Measurements from ENCODE around the gene CRTAC1.

Gene CRTAC1, protein sequence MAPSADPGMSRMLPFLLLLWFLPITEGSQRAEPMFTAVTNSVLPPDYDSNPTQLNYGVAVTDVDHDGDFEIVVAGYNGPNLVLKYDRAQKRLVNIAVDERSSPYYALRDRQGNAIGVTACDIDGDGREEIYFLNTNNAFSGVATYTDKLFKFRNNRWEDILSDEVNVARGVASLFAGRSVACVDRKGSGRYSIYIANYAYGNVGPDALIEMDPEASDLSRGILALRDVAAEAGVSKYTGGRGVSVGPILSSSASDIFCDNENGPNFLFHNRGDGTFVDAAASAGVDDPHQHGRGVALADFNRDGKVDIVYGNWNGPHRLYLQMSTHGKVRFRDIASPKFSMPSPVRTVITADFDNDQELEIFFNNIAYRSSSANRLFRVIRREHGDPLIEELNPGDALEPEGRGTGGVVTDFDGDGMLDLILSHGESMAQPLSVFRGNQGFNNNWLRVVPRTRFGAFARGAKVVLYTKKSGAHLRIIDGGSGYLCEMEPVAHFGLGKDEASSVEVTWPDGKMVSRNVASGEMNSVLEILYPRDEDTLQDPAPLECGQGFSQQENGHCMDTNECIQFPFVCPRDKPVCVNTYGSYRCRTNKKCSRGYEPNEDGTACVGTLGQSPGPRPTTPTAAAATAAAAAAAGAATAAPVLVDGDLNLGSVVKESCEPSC

DNA sequence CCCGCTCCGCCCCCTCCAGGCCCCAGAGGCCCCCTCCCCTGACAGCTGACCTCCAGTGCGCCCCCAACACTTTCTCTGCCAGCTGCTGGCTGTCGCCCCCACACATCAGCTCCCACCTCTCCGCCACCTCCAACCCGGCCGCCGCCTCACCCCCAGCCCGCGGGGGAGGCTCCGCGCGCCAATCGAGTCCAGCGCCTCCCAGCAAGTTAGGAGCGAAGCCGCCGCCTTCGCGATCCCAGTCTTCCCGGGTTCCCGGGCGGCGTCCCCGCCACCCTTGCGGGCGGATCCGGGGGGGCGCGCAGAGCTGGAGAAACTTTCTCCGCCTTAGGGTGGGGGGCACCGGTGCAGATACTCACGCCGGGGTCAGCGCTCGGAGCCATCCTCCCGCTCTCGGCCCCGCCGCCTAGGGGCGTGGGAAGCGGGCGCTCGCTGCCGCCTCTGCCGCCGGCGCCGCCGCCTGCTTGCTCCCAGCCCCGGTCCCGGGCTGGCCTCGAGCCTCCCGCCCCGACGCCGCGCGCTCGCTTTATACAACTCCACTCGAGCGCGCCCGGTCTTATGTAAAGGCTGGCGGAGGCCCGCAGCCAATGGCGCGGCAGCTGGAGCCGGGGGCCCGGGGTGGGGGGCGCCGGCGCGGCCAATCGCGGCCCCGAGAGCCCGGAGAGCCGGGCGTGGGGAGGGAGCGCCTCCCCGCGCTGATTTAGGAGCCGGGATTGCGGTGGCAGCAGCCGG, at the start of gene CRTAC1:
Gene CRTAC1 (minus strand): TSS at position 529 of the 729 bp plus-strand sequence. CDS start 149 bp downstream, at position 380.
- peak; percentile 12 for DNase-seq (ENCODE audit: low read depth)

DNA sequence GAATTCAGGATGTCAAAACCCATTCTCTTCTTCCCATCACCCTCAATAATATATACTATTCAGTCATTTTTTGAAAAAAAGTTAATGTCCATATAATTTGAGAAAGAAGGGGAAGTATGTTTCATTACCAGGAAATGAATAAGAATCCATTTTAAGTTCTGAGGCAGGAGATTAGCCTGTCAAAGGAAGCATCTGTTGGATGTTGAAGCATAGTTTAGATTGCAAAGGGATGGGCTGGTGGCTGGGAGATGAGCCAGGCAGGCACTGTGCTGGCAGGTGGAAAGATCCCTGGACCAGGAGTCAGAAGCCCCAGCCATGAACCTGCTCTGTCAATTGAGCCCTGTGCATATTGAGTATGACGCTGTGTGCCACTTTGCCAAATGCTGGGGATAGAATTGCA, 48.4 kb upstream of the CRTAC1 start:
- DNase-seq (ENCODE audit: low read depth), result no peak

DNA sequence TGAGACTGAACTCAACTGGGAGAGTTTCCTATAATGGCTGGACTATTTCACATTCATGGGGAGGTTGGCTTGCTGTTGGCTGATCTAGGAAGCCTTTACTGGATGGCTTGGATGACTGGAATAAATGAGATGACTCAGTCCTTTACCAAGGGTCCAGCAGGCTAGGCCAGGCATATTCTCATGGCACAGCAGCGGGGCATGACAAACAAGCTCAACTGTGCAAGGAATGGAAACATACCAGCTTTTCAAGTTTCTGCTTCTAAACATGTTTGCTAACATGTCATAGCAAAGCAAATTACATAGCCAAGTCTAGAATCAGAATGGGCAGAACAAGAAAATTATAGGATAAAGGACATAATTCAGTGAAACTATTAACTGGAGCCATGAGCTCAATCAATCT, 46.8 kb upstream of the CRTAC1 start:
- no peak for DNase-seq (ENCODE audit: low read depth)

DNA sequence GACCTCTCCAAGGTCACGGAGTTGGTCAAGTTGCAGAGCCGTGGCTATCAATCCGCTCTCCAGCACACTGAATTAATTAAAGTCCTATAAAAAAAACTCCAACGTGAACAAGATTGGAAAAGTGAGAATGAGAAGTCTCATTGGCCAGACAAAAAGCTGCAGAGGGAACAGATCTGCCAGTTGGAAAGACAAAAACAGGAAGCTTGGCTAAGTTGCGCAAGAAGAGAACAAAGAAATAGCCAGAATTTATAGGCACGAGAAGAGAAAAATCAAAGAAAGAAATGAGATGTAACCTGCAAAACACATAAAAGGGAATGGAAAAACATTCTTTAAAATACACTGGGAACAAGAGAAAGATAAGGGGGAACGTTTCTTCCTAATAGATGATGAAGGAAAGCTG, 45.7 kb upstream of the CRTAC1 start:
- no peak for DNase-seq (ENCODE audit: low read depth)

DNA sequence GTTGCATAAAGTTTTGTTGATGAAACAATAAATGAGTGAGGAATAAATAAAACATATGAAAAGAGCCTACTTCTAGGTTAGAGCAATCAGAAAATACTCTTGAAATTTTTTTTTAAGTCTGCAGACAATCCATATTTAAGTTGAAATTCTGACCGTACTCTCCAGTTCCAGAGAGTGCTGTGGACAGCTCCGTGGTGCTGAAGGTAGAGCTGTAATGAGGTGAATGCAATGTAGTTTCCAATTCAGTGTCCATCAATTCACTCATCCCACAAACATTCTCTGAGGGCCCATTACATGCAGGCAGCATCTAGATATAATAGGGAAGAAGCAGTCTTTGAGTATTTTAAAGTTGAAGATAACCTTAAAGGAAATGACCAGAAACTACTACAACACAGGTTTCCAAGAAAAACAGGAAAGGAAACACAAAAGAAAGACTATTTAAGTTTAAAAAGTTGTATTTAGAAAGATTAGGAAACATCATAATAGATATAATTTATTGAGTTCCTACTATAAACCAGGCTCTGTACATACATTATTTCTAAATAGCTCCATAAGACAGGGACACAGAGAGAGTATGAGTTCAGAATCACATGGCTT, 44.0 kb upstream of the CRTAC1 start:
- DNase-seq (ENCODE audit: low read depth), result peak; percentile 12

DNA sequence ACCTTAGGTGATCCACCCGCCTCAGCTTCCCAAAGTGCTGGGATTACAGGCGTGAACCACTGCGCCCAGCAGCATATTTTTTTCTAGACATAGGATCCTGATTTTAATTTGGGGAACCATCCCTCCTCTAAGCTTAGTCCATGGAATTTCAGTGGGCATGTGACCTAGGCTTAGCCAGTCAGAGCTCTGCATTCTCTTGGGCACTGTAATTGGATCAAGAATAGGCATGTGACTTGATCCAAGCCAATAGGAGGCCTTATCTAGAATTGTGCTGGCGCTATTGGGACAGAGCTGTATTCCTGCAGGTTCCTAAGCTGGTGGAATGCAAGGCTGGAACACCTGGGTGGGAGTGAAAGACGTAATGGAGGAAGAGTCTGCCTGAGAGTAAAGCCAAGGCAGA, 36.7 kb upstream of the CRTAC1 start:
- no peak for DNase-seq (ENCODE audit: low read depth)

DNA sequence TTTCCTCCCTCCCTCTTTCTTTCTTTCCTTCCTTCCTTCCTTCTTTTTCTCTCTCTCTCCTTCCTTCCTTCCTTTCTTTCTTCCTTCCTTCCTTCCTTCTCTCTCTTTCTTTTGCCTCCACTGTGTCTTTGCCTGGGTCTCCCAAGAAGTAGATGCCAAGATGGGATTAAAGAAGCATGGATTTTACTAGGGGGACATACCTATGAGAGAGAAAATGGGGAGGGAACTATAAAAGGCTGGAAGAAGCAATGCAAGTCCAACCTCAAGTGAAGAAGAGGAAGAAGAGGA, 33.3 kb upstream of the CRTAC1 start:
- DNase-seq (ENCODE audit: low read depth), result no peak

DNA sequence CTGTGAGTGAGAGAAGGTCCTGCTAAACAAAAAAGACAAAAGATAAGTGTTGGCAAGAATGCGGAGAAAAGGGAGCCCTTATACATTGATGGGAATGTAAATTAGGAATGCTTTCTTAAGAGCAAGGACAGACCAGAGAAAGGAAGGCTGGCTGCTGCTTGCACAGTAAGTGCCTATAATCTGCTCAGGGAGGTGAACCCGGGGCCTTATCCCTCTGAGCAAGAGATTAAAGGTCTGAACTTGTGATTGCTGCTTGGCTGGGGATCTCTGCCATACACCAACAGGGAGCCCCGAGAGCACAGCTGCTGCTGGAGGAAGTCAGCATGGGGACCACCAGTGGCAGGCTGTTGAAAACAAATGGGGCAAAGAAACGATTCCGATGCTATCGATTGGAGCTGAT, 32.0 kb upstream of the CRTAC1 start:
- DNase-seq (ENCODE audit: low read depth), result no peak

DNA sequence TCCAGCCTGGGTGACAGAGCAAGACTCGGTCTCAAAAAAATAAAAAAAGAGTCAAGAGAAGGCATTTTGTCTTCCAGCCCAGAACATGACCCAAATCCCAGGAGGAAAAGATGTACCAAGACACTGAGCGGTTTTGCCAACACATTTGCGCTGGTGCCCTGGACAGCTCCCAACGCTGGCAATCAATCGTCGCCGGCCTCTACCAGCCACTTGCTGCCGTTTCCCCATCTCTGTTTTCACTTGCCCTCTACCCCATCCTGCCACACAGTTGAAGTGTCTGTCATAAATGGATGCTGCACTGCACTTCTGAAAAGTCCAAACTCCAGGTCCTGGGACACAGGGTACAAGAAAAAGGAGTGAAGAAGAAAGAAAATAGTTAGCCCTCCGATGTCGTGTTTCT, 29.7 kb upstream of the CRTAC1 start:
- DNase-seq (ENCODE audit: low read depth), result no peak

DNA sequence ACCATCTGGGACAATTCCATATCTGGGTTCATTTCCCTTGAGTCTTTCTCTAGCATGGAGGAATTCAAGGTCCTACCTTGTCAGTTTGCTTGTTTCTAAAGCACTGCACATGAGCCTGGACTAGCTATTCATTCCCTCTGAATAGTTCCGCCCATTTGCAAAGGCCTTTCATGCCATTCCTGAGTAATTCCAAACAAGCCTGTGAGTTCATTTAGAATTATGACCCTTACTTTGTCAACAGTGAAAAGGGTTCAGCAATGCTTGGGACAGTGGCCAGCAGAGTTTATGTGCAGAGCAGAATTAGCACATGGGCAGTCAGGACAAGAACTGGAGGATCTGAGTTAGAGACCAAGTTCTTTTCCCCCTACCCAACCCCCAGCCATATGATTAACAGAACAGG, 27.9 kb upstream of the CRTAC1 start:
- DNase-seq (ENCODE audit: low read depth), result no peak

DNA sequence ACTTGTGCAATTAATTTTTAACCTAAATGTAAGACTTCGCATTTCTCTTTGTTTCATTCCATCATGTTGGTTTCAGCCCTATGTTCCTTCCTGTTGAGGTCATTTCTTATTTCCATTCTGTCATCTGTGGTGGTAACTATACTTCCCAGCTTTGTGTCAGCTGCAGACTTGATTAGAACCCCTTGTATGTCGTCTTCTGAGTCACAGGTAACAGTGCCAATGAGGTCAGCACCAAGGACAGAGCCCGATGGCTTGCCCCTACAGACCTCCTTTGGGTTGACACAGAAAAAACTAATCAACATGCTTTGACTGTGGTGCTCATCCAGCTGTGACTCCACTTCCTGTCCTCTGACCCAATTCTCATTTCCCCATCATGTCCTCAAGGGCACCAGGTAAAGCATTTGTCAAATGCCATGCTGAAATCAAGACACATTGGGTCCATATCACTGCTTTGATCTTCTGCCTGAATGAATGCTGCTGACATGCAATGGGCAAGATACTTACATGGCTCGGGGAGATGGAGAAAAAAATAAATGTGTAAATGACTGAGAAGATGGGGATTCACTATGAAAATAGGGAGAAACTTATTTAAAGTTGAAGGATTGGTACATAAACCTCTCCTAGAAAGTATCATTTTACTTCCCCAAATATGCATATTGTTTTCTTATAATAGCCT, 25.6 kb upstream of the CRTAC1 start:
- DNase-seq (ENCODE audit: low read depth), result peak; percentile 33

DNA sequence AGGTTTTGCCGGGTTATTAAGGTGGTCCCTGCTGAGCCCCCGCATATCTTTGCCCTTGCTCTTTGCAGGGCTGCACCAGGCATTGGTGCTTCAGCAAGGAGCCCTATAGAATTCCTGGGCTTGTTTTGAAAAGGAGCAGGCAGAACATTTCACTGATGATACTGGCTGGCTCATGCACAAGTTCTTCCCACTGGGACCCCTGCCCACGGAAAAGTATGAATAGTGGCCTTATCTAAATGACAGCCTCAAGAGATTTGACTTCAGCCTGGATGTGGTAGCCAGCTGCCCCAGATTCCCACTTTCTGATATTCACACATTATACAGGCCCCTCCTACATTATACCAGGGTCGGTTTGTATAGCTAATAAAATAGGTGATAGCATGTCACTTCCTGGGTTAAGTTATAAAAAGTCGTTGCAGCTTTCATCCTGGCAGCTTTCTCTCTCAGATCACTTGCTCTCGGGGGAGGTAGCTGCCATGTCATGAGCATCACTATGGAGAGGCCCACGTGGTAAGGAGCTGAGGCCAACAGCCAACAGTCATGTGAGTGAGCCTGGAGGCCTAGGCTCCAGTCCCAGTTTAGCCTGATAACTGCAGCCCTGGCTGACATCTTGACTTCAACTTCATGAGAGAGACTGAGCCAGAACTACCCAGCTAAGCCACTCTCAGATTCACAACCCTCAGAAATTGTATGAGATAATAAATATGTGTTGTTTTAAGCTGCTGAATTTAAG, 16.8 kb upstream of the CRTAC1 start:
- no peak for DNase-seq (ENCODE audit: low read depth)

DNA sequence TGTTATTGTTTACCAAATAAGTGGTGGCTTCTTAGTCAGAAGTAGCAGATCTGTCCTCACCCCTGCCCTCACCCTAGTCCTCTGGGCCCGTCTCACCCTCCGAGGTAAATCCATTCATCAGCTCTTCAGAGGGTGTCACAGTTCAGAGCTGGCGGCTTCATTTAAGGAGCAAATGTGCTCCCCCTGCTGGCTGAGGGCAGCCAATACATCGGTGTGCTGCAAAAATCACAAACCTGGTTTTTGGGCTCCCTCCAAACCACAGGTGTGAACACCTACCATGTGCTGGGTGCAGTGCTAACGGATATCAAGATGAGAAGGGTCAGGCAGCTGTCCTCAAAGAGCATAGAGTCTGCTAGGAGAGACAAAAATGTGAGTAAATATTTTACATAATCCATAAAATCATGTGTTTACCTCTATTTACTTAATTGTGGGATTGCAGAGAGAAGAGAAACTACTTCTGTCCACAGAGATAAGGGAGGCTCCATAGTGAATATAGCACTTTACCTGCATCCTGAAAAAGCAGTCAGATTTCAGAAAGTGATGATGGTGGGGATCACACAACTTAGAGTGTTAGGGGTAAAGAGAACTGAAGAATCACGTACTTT, 15.5 kb upstream of the CRTAC1 start:
- DNase-seq (ENCODE audit: low read depth), result peak; percentile 54

DNA sequence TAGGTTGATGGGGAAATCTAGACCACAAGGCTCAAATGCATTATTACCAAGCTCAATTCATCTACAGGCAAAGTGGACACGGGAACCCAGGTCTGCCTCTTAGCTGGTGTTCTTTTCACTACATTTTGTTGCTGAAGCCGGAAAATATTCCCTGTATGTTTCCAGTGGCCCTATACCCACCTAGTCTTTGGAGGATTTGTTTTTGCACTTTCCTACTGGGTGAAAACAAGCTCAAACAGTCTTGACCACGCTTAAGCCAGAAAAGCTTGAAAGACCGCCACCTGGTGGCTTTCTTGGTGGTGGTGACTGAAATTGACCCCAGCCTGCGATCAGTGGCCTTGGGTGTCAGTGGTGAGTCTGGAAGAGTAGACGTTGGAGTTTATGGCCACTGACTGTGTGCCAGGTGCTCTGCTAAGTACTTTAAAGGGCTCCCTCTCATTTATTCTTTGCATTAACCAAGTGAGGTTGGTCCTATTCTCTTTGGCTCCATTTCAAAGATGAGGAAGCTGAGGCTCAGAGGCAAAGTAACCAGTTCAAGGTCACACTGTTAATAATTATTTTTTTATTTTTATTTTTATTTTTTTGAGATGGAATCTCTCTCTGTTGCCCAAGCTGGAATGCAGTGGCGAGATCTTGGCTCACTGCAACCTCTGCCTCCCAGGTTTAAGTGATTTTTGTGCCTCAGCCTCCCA, 11.1 kb upstream of the CRTAC1 start:
- peak; percentile 57 for DNase-seq (ENCODE audit: low read depth)

DNA sequence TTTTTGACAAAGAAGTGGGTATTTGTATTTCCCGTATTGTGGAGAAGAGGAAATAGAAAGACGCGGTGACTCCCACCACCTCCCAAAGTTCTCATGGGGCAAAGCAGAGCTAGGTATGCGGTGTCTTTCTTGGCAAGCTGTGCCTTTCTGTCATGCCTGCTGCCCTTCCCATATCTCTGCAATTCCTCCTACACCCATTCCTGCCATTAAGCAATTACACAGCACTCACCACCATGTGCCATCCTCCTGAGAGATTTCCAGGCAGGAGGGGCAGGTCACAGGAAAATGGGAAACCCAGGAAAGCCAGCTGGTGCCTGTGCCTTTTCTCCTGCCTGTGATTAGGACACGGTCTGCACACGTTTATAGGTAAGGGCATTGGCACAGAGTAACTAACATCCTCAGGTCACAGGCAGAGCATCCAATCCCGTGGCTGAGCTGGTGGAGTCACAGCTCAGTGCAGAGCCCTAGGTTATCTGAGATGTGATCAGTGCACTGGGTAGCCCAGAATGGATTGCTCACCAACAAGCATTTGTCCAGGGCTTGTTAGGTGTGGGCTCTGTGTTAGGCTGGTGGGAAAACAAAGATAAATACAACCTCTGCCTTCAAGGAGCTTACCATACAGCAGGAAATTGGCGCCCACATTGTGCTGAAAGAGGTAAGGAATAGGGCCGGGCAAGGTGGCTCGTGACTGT, 9.4 kb upstream of the CRTAC1 start:
- DNase-seq (ENCODE audit: low read depth), result no peak

DNA sequence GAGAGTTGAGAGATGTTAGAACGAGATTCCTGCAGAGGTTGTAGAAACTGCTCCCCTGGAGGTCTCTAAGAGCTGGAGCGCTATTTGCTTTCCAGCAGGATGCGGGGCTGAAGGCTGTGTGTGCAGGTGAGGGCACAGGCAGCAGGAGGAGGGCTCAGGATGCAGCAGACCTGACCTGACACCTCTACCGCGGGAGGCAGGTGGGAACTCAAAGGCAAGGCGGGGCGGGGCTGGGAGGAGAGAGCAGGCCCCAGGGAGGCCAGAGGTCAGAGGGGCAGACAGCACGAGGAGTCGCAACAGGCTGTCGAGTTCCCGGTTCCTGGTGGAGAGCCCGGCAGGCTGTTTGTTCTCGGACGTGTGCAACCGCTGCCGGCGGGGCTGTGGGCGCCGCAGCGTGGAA, 7.9 kb upstream of the CRTAC1 start:
- no peak for DNase-seq (ENCODE audit: low read depth)

DNA sequence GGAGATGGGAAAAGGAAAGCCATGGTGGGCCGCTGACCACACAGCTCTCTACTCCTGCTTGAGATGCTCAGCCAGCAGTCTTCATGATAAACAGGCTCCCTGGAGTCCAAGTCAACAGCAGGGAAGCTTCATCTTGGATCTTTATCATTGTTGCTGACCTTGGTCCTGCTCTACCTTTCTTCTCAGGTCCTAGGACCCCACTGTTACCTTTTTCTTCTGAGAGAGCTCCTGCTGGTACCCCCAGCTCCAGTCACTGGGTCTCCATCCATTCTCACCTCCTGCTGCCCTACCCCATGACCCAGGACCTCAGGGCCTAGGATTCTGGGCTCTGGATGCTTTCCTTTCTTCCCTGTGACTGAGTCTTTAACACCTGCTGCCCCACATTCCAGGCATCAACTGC, 5.2 kb upstream of the CRTAC1 start:
- DNase-seq (ENCODE audit: low read depth), result no peak

DNA sequence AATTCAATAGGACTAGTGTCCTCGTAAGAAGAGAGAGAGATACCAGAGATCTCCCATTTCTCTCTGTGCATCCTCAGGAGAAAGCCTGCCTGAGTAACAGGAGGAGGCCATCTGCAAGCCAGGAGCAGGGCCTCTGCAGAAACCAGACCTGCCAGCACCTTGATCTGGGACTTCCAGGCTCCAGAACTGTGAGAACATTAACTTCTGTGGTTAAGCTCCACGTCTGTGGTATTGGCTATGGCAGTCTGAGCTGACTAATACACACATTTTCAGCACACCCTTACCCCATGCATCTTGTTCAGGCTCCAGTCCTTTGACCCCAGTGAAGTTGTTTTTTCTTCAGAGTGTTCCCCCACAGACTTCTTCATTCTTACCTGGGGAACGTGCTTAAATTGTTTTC, 3.1 kb upstream of the CRTAC1 start:
- DNase-seq (ENCODE audit: low read depth), result no peak

DNA sequence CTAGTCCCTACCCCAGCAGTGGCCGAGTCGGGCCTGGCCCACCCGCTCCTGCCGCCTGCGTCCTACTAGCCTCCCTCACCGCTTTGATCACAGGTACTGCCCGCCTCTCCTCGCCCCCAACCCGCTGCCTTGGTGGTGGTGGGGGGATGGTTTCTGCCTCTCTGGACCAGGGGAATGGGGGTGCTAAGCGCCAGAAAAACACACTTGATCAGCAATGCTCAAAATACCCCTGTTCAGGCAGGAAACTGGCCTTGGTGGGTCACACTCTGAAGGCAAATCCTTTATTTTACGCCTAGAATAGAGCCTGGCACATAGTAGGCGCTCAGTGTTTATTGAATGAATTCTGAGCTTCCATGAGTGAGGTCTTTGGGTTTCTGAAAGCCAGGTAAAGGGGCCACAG, 1.0 kb upstream of the CRTAC1 start:
- no peak for DNase-seq (ENCODE audit: low read depth)

DNA sequence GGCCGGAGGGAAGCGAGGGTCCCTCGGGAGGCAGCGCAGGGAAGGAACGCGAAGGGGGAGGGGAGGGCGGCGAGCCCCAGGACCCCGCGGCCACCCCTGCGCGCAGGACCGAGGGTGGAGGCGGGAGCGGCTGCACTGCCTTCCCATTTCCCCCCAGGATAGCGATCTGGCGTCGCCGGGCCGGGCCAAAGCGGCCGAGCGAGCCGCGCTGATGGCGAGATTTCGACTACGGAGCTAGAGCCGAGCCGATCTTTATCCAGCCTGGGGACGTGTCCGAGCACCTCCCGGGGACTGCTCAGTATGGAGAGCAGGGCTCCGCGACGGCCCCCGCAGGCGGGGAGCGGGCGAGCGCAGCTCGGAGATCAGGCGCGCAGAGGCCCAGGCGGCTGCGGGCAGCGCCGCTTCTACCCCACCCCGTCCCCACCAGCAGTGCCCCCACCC, 590 bp upstream of the CRTAC1 start:
- no peak for DNase-seq (ENCODE audit: low read depth)

All from EH (cell line).